ENCODE results near the gene C6orf89. TPM values are rescaled to one million over a fixed set of nuclear protein-coding genes. Genes with fewer than 3 reads are reported as not detected.

The C6orf89 gene
- total and polyA plus RNA-seq, 2 of the 13 experiments (the other 11 are each of a cell fraction or from before 2014, with no cell fraction given), result 22.1 to 32.2 TPM

DNA sequence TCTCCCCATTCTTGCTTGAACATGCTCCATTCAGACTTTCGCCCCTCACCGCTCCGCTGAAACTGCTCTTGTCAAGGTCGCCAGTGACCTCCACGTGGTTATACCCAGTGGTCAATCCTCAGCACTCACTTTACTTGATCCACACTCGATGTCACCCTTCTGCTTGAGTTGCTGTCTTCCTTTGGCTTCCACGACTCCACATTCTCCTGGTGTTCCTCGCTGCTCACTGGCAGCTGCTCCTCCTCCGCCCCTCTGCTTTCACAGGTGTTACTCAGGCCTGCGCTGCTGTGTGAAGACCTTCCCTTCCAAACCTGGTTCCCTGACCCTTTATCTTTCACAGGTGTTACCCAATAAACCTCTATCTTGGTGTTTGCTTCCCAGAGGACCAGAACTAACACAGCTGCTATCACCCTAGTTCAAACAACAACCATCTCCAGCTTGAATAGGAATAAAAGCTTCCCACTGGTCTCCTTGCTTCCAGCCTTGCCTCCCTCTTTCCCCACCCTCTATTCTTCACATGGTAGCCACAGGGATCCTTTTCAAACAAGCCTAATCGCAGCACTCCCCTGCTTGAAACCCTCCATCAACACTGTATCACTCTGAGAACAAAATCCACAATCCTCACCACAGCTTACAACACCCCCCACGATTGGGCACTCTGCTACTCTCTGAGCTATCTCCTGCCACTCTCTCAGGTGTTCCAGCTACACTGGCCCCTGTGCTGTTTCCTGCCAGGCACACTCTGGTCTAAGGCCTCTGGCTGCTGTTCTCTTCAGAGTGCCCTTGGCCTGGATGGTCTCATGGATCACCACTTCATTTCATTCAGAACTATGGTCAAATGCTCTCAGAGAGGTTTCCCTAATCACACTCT lies 21.8 kb upstream of the C6orf89 start:
- ATAC-seq (no peak), FAIRE-seq (no peak), DNase-seq (ENCODE audit: low spot score) (no peak)
- Histone ChIP-seq H3K36me3 (replicated peaks in 1 of 2; ENCODE audit: control insufficient read depth in 1 of 2, insufficient read depth in 2 of 2, low read length in 2 of 2) (peaks cover 35 to 89% of the 10 kb centered on the region in 2 experiments), H4K20me1 (ENCODE audit: insufficient read depth, low read length) (no peaks in the 10 kb centered on the region; the same call in 1 of the 2 replicates), H3K27me3 (ENCODE audit: control insufficient read depth in 1 of 2, insufficient read depth in 2 of 2, low read length in 2 of 2) (no peaks in the 10 kb centered on the region), H3K4me1 (ENCODE audit: insufficient read depth, low read length) (peaks cover 4% of the 10 kb centered on the region), H3K79me2 (ENCODE audit: insufficient read depth, low read length) (peaks cover 65% of the 10 kb centered on the region), H3K9me3 (ENCODE audit: low read length) (no peaks in the 10 kb centered on the region), H2AFZ (ENCODE audit: low read length) (no peak overlapping the region), H3K4me3 (replicated peaks in 1 of 3; ENCODE audit: insufficient read depth in 1 of 3, low read depth in 2 of 3, low read length in 3 of 3) (no peak overlapping the region), H3K4me2 (ENCODE audit: low read depth, low read length) (no peak overlapping the region), H3K9ac (ENCODE audit: insufficient read depth, low read depth, low read length) (no peak overlapping the region), H3K27ac (ENCODE audit: extremely low read length, insufficient read depth, low read length) (no peak overlapping the region)
- POLR2A ChIA-PET, result interaction anchor here (0.9 kb wide), 1 partner anchor 11 kb away, joined by 4 read pairs; the partner anchor contains the start of gene PPIL1
- intact Hi-C loops (cut with micrococcal nuclease; ENCODE audit: unreplicated experiment) (no loop called here), in situ Hi-C loops (cut with HindIII; ENCODE audit: extremely low pct_ligation_motif_present, low pct_unique_long_range_greater_than_20kb) (no loop called here)
- no TSS peak for BruUV-seq (replicated peaks)
- CTCF ChIA-PET (ENCODE audit: low intra/inter-chr PET ratio, low total read pairs), result no interaction called here
- WGBS (ENCODE audit: low lambda C conversion rate), result 94% methylated on average over 12 of the region's 12 CpGs
- TF ChIP-seq ELF1 (CRISPR knock-in tag; IDR thresholded peaks at IDR 0.05) (no peak), ZNF44 (CRISPR knock-in tag; IDR thresholded peaks at IDR 0.05) (no peak), ZNF589 (CRISPR knock-in tag; conservative IDR thresholded peaks at IDR 0.05) (no peak), ZNF660 (CRISPR knock-in tag; IDR thresholded peaks at IDR 0.05; ENCODE audit: borderline replicate concordance, low read depth) (no peak), TOPORS (CRISPR knock-in tag; IDR thresholded peaks at IDR 0.05) (no peak), EHMT2 (IDR thresholded peaks at IDR 0.05; ENCODE audit: borderline replicate concordance, low read depth, low read length) (no peak), HNRNPUL1 (IDR thresholded peaks at IDR 0.05; ENCODE audit: low read depth, low read length) (no peak)
- TF ChIP-seq, protein P1, sequence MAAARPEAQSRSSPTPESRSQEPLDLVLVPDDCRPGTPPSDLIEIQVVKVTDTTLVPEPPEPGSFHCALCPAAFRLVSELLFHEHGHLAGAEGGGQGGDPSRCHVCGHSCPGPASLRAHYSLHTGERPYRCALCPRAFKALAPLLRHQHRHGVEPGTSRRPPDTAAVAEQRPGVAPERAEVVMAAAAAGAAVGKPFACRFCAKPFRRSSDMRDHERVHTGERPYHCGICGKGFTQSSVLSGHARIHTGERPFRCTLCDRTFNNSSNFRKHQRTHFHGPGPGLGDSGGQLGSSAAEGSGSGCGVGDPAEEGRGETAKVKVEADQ (CRISPR knock-in tag; IDR thresholded peaks at IDR 0.05; ENCODE audit: borderline replicate concordance), result no peak
- TF ChIP-seq, protein P2, sequence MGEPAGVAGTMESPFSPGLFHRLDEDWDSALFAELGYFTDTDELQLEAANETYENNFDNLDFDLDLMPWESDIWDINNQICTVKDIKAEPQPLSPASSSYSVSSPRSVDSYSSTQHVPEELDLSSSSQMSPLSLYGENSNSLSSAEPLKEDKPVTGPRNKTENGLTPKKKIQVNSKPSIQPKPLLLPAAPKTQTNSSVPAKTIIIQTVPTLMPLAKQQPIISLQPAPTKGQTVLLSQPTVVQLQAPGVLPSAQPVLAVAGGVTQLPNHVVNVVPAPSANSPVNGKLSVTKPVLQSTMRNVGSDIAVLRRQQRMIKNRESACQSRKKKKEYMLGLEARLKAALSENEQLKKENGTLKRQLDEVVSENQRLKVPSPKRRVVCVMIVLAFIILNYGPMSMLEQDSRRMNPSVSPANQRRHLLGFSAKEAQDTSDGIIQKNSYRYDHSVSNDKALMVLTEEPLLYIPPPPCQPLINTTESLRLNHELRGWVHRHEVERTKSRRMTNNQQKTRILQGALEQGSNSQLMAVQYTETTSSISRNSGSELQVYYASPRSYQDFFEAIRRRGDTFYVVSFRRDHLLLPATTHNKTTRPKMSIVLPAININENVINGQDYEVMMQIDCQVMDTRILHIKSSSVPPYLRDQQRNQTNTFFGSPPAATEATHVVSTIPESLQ (CRISPR knock-in tag; conservative IDR thresholded peaks at IDR 0.05), result no peak
- TF ChIP-seq, protein P3, sequence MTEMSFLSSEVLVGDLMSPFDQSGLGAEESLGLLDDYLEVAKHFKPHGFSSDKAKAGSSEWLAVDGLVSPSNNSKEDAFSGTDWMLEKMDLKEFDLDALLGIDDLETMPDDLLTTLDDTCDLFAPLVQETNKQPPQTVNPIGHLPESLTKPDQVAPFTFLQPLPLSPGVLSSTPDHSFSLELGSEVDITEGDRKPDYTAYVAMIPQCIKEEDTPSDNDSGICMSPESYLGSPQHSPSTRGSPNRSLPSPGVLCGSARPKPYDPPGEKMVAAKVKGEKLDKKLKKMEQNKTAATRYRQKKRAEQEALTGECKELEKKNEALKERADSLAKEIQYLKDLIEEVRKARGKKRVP (CRISPR knock-in tag; IDR thresholded peaks at IDR 0.05), result no peak
- TF ChIP-seq, protein P4, sequence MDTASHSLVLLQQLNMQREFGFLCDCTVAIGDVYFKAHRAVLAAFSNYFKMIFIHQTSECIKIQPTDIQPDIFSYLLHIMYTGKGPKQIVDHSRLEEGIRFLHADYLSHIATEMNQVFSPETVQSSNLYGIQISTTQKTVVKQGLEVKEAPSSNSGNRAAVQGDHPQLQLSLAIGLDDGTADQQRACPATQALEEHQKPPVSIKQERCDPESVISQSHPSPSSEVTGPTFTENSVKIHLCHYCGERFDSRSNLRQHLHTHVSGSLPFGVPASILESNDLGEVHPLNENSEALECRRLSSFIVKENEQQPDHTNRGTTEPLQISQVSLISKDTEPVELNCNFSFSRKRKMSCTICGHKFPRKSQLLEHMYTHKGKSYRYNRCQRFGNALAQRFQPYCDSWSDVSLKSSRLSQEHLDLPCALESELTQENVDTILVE (CRISPR knock-in tag; IDR thresholded peaks at IDR 0.05), result no peak
- TF ChIP-seq, protein P5, sequence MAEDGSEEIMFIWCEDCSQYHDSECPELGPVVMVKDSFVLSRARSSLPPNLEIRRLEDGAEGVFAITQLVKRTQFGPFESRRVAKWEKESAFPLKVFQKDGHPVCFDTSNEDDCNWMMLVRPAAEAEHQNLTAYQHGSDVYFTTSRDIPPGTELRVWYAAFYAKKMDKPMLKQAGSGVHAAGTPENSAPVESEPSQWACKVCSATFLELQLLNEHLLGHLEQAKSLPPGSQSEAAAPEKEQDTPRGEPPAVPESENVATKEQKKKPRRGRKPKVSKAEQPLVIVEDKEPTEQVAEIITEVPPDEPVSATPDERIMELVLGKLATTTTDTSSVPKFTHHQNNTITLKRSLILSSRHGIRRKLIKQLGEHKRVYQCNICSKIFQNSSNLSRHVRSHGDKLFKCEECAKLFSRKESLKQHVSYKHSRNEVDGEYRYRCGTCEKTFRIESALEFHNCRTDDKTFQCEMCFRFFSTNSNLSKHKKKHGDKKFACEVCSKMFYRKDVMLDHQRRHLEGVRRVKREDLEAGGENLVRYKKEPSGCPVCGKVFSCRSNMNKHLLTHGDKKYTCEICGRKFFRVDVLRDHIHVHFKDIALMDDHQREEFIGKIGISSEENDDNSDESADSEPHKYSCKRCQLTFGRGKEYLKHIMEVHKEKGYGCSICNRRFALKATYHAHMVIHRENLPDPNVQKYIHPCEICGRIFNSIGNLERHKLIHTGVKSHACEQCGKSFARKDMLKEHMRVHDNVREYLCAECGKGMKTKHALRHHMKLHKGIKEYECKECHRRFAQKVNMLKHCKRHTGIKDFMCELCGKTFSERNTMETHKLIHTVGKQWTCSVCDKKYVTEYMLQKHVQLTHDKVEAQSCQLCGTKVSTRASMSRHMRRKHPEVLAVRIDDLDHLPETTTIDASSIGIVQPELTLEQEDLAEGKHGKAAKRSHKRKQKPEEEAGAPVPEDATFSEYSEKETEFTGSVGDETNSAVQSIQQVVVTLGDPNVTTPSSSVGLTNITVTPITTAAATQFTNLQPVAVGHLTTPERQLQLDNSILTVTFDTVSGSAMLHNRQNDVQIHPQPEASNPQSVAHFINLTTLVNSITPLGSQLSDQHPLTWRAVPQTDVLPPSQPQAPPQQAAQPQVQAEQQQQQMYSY (CRISPR knock-in tag; IDR thresholded peaks at IDR 0.05), result no peak

Measured in HepG2 (cell line).